ENCODE results near the gene B3GLCT.

B3GLCT gene

DNA sequence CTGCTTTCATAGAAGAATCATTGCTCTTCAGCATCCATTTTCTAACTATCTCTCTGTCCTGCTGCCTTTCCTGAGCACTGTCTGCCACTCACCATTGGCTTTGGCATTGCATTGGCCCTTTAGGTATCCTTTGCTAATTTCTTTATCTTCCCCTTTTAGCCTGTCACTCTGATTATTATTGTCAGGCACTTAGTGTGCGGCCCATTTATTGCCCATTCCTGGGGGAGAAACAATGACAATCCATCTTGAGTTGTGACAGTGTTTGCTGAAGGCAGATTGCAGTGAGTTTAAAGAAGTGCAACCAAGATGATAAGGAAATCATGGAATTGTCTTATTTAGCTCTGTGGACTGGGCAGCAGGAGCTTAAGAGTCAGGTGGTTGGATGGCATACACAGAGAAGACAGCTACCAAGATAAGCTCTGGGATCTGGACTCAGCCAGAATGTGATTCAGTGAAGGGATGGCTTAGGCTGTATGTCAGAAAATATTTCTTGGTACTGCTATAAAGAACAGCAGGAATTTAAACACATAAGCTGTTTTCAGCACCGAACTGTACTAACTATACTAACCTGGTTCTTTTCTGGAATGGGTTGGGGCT lies 25.3 kb downstream of the B3GLCT start:
- DNase-seq: no peak

- no peak for DNase-seq
These were observed 26.4 kb downstream of the B3GLCT start for GRCh38 chr13:31225998-31226675.

- no peak for DNase-seq
These were observed 27.3 kb downstream of the B3GLCT start for GRCh38 chr13:31227063-31227462.

- no peak for DNase-seq
These were observed 28.1 kb downstream of the B3GLCT start for GRCh38 chr13:31227870-31228269.

GRCh38 chr13:31234729-31235128 lies 35.0 kb downstream of the B3GLCT start:
- DNase-seq: no peak

DNA sequence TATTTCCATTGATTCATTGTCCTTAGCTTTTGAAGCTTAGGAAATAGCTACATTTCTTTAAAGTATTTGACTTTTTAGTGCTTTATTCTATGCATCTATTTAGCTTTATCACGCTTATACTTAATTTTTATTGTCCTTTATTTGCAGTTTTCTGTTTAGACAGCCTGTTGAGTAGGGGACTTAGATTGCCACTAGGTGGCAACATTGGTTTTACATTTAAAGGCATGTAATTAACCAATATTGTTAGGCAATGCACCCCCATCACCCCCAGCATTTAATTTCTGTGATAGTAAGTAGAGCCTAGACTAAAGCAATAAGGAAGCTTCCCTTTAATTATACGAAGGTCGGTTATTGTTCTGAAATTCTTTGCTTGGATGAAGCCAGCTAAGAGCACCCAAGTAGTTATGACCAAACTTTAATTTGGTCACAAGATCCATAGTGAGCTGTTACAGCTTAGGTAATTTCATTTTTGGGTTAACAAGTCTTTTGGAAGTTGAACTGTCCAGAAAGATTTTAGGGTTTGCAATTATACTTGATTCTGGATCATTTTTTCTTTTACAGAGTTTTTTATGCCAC lies 36.5 kb downstream of the B3GLCT start:
- DNase-seq: no peak

DNA sequence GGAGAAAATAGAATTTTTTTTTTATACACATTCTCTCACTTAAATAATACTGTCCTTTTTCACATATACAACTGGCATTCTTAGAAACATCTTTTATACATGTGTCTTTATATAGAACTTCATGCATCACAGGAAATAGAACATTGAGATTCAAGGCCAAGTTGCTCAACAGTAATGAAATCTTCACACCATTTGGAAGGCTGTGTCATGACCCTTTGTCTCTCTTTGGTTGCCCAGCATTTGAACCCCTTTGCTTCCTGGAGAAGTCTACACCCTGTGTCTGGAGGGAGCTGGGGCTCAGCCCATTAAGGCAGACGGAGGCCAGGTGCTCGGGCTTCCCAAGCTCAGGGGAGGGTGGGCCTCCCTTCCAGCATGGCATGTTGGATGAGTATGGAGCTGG lies 41.1 kb downstream of the B3GLCT start:
- DNase-seq: no peak

- no peak for DNase-seq
These were observed 42.6 kb downstream of the B3GLCT start for GRCh38 chr13:31242367-31242766.

GRCh38 chr13:31242916-31243315 lies 43.1 kb downstream of the B3GLCT start:
- no peak for DNase-seq

DNA sequence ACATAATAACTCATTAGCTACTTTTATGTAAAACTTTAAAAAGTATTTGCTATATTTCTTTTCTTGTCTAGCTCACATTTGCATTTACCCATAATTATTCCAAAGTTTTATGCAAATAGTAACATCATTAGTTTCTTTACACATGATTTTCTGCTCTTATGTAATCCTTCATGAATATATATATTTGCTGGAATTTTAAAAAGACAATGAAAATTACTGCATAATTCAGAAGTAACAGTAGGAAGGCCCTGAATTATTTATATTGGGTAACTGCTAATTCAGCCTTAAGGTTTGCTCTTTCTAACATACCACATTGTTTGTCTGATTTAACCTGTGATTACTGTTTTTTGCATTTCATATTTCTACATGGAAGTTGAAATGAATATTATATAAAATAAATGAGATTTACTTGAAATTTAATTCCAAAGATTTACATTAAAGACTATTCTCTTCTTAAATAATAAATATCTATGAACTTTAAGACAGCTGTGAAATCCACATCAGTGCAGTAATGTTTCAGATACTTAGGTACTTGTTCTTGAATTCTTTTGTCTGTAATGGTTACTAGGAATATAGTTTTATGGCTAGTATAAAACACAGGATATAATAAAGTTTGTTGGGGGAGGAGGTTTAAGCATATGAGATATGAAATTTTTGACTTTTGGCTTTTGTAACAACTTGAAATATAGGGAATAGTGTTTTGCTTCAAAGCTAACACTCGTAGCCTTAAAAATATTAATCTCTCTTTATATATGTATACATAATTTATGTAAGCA lies 46.0 kb downstream of the B3GLCT start:
- no peak for DNase-seq

DNA sequence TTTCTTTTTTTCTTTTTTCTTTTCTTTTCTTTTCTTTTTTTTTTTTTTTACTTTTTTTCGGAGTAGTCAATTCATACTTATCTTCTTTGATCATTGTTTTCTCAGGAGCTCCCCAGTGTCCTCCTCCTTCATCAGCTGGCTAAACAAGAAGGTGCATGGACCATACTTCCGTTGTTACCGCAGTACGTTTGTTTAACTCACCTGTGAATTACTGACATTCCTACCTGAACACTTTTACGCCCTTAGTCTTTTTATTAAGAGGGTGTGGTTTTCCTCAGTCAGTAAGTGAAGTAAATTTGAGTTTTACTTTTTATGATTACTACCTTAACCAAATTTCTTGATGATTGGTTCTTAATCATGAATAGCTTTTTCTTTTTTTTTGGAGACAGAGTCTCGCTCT lies 47.1 kb downstream of the B3GLCT start:
- DNase-seq: no peak

DNA sequence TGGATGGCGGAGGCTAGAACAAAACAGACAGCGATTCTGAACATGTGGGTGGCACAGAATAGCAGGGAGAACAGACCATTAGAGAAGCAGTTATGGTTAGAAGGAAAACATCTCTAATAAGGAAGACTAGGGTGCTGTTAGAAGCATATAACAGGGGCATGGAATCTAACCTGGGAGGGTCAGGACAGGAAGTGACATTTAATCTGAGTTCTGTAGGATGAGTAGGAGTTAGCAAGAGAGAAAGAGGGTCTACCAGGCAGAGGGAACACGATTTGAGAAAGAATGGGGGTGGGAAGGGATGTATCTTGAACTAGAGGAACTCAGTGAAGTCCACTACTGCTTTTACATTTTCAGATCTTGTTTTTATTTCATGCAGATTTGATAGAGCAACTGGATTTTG lies 48.6 kb downstream of the B3GLCT start:
- DNase-seq: no peak

DNA sequence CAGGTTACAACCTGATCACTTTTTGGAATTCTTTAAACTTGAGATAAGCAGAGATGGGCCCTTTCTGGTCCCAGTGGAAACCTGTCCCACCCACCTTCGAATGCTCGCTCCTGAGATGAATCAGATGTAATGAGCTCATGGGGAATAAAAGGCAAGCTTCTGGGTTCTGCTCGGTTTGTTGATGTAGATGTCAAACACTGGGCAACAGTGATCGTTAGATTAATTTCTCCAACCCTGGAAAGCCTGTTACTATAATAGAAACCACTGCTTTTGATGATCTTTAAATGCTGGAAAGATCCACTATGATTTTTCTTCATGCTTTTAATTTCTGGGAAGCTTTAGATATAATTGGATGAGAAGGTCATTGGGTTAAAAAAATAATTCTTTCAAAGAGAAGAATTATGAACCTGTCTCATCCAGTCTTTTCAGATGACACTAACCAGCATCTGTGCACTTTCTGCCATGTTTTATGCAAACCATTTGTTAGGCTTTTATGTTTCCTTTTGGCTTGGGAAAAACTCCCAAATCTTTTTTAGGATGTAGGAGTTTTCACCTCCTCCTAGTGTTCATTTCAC lies 49.3 kb downstream of the B3GLCT start:
- no peak for DNase-seq

GRCh38 chr13:31250435-31250834 lies 50.7 kb downstream of the B3GLCT start:
- DNase-seq: no peak

GRCh38 chr13:31261241-31261640 lies 61.5 kb downstream of the B3GLCT start:
- DNase-seq: no peak

DNA sequence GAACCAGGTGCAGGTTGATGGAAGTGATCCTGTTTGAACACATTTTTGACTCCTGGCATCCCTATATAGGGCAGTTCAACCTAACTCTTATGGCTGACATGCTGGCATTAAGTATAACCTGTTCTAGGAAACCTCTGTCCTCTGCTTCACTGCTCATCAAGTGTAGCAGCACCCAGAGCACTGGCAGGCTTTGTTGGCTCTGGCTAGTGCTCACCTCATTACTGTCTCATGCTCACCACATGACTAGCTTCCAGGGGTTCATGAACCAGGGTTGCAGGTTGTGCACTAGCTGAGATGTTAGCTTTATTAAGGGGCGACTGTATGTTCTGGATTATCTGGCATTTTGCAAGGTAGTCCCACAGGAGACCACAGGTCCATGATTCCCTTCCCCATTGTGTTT lies 63.6 kb downstream of the B3GLCT start:
- DNase-seq: no peak

DNA sequence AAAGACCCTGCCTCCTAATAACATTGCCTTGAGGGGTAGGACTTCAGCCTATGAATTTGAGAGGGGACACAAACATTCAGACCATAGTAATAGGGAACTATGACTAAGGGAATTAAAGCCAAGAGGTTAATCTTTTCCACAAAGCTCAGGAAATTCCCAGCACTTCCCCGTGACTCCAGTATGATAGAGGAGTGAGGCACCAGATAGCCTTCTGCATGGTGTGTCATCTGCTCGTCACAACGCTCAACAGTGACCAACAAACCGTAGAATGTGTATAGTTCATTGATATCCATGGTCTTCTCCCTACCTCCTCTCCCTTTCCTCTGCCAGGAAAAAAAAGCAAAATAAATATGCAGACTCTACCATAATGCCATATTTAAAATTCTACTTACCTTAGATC lies 64.4 kb downstream of the B3GLCT start:
- no peak for DNase-seq

- DNase-seq: no peak
These were observed 67.5 kb downstream of the B3GLCT start for GRCh38 chr13:31267126-31267784.

DNA sequence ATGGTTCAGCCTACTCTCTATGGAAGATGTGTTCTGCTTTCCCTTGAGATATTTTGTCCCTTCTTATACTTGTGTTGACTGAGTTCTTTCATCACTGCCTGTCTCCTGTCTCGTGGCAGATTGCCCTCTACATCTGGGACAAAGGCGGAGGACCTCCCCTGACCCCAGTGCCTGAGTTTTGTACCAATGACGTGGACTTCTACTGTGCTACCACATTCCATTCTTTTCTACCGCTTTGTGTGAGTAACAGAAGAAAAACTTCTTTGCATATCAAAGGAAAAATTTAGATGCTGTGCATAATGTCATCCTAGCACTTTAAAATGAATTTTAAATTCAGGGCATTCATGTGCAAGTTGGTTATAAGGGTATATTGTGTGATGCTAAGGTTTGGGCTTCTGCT lies 74.6 kb downstream of the B3GLCT start:
- no peak for DNase-seq

DNA sequence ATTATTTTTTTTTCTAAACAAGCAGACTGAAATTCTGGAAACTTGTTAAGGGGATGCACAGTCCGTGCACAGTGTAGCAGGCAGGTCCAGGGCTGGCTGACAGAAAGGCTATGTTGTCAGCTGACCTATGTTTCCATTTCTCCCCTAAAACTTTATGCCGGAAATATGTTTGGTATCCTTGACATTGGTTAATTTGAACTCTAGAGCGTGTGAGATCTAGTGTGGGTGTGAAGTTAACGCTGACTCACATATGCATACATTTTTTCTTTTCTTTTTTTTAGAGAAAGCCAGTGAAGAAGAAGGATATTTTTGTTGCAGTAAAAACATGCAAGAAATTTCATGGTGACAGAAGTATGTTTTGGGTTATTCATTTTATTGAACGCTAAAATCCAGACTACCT lies 76.6 kb downstream of the B3GLCT start:
- DNase-seq: no peak

- DNase-seq: no peak
These were observed 79.1 kb downstream of the B3GLCT start for GRCh38 chr13:31278869-31279268.

DNA sequence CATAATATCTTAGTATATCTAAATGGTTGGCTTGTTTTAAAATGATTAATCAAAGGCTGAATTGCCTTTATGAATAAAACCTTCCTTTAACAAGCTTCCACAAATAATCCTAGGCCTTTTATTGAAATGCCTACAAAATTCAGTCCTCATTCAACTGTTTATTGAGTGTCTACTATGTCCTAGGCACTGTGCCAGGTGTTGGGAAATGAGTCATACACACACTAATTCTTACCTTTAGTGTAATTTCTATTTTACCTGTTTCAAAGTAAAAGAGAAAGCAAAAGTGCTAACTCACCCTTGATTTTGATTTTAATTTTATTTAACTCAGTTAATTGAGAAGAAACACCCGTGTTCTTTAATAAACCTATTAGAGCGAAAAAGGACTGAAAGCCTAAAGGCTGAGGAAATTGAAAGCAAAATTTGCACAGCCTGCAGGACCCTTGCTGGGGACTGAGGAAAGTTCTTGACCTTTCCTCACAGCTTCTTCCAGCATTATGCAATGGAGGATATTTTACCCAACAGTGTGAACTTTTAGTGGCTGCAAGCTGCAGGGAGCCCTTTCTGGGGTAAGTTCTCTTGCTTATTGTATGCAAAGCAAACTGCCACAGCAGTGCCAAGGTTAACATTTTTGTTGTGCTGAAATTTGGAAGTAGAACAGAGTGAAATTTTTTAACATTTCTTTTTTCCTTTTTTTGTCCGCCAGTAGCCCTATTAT lies 83.1 kb downstream of the B3GLCT start:
- no peak for DNase-seq

Data from islet precursor cell (in vitro differentiated cells).